ENCODE measurements around the gene ANKMY1.

GRCh38 chr2:240531038-240531437, 26.8 kb downstream of the ANKMY1 start:
- no peak for TF ChIP-seq CTCF (IDR thresholded peaks at IDR 0.05; ENCODE audit: poor library complexity)
- TF ChIP-seq EZH2 (IDR thresholded peaks at IDR 0.05; ENCODE audit: borderline replicate concordance), result no peak

Data from hepatocyte (in vitro differentiated cells).